Cardiac muscle cell (in vitro differentiated cells and primary cell): ENCODE results near the gene VCAN. TPM values are rescaled to one million over a fixed set of nuclear protein-coding genes. Genes with fewer than 3 reads are reported as not detected.

ENCODE experiments used
- DNase-seq, 2 donors: peaks; one replicate each; pipeline versions ENCODE4 v3.0.0 to v3.0.0-alpha.2; 2010 to 2017; ENCODE audit warnings: low read depth in 1 of 2, low spot score in 1 of 2
- H3K27ac ChIP-seq: fragments of 200-600 bp; sonication (generic); 2 replicates; pipeline ENCODE4 v1.5.1; 2016
- H3K27me3 ChIP-seq: fragments of 200-600 bp; sonication (generic); 2 replicates; pipeline ENCODE4 v1.6.0; 2016; ENCODE audit warnings: control low read depth
- H3K36me3 ChIP-seq: fragments of 200-600 bp; sonication (generic); 2 replicates; pipeline ENCODE4 v1.5.1; 2016; ENCODE audit warnings: control low read depth
- H3K4me1 ChIP-seq: fragments of 200-600 bp; sonication (generic); 2 replicates; pipeline ENCODE4 v1.8.1; 2017; ENCODE audit warnings: low read depth, mild to moderate bottlenecking, mixed run types
- H3K4me3 ChIP-seq: fragments of 200-600 bp; sonication (generic); 2 replicates; pipeline ENCODE4 v1.5.1; 2016; ENCODE audit warnings: mild to moderate bottlenecking
- H3K9me3 ChIP-seq: fragments of 200-600 bp; sonication (generic); 2 replicates; pipeline ENCODE4 v1.5.1; 2017; ENCODE audit warnings: low read depth, mild to moderate bottlenecking, control low read depth
- CTCF ChIP-seq: IDR thresholded peaks from 2 replicates; pipeline ENCODE4 v1.5.1; 2012; ENCODE audit warnings: low read depth, mild to moderate bottlenecking, low read length
- polyA plus RNA-seq: library from polyadenylated mRNA; unstranded; fragments of >200 nt; fragmentation: Nextera tagmentation; extraction: Ambion mirVana; gene quantifications from 2 replicates; pipeline ENCODE4 v1.2.1, GENCODE V29; 2016
- total RNA-seq: library from RNA; depleted of rRNA; stranded (reverse); fragments of >200 nt; gene quantifications from 2 replicates; pipeline ENCODE4 v1.2.3, GENCODE V29; 2016

VCAN gene
- total and polyA plus RNA-seq, 2 experiments from 2014 or later, result 184 to 618 TPM

- Histone ChIP-seq H3K27ac (peak overlapping the region; percentile 61), H3K9me3 (no peaks in the 10 kb centered on the region), H3K4me3 (no peak overlapping the region), H3K4me1 (peaks cover 14% of the 10 kb centered on the region), H3K36me3 (peaks cover 86% of the 10 kb centered on the region), H3K27me3 (no peaks in the 10 kb centered on the region)
- DNase-seq, result no peak
- no peak for TF ChIP-seq CTCF
Measured at GRCh38 chr5:83496626-83497025, 25.1 kb downstream of the VCAN start.

- Histone ChIP-seq H3K27ac (peak overlapping the region; percentile 25), H3K36me3 (peaks cover 79% of the 10 kb centered on the region), H3K9me3 (no peaks in the 10 kb centered on the region), H3K27me3 (no peaks in the 10 kb centered on the region), H3K4me3 (no peak overlapping the region), H3K4me1 (peaks cover 6% of the 10 kb centered on the region)
- TF ChIP-seq CTCF, result no peak
- no peak for DNase-seq
Measured at GRCh38 chr5:83498585-83498984, 27.0 kb downstream of the VCAN start.

- H3K27ac ChIP-seq, result peak overlapping the region; percentile 63
- H3K36me3 ChIP-seq, result peaks cover 38% of the 10 kb centered on the region
- DNase-seq, result peak in 1 of 2 donors; percentile 22
- H3K9me3 ChIP-seq, result no peaks in the 10 kb centered on the region
- no peaks in the 10 kb centered on the region for H3K27me3 ChIP-seq
- no peak overlapping the region for H3K4me3 ChIP-seq
- TF ChIP-seq CTCF, result no peak
- H3K4me1 ChIP-seq, result no peaks in the 10 kb centered on the region
Measured at GRCh38 chr5:83503662-83504061, 32.1 kb downstream of the VCAN start.

- Histone ChIP-seq H3K4me1 (peaks cover 9% of the 10 kb centered on the region), H3K27ac (peak overlapping the region; percentile 64), H3K36me3 (peaks cover 29% of the 10 kb centered on the region), H3K27me3 (no peaks in the 10 kb centered on the region), H3K9me3 (no peaks in the 10 kb centered on the region), H3K4me3 (no peak overlapping the region)
- no peak for TF ChIP-seq CTCF
- no peak for DNase-seq
Measured at GRCh38 chr5:83507431-83507830, 35.9 kb downstream of the VCAN start.

- no peak overlapping the region for H3K4me3 ChIP-seq
Measured at GRCh38 chr5:83509540-83509939, 38.0 kb downstream of the VCAN start.

More at GRCh38 chr5:83509540-83509939, 38.0 kb downstream of the VCAN start:
- H3K36me3 ChIP-seq, result peaks cover 38% of the 10 kb centered on the region
- no peak for TF ChIP-seq CTCF
- no peaks in the 10 kb centered on the region for H3K27me3 ChIP-seq
- H3K27ac ChIP-seq, result peak overlapping the region; percentile 64
- peak; percentile 40 to 86 for DNase-seq
- H3K9me3 ChIP-seq, result no peaks in the 10 kb centered on the region
- H3K4me1 ChIP-seq, result peaks cover 12% of the 10 kb centered on the region
